K562 (cell line): ENCODE measurements around the gene TNK2.

ENCODE experiments used
- NFYB ChIP-seq: IDR thresholded peaks from 2 replicates; pipeline ENCODE4 v1.6.1; 2011; ENCODE audit warnings: mild to moderate bottlenecking, moderate library complexity; ENCODE audit not compliant: insufficient read length; ENCODE audit errors: extremely low read depth
- NRF1 ChIP-seq, 2 experiments: fragments of 450-650 bp; IDR thresholded peaks in 1 of 2; conservative IDR thresholded peaks in 1 of 2; 2 replicates each; pipeline ENCODE4 v1.6.1; 2014; ENCODE audit warnings: mild to moderate bottlenecking in 2 of 2
- SAP30 ChIP-seq: fragments of 200-600 bp; sonication (generic); IDR thresholded peaks from 2 replicates; pipeline ENCODE4 v1.6.1; 2012; ENCODE audit warnings: borderline replicate concordance, low read depth, mild to moderate bottlenecking, moderate library complexity, low read length, control low read depth, inconsistent platforms; ENCODE audit not compliant: insufficient read depth, poor library complexity, severe bottlenecking
- SMC3 ChIP-seq: conservative IDR thresholded peaks from 2 replicates; pipeline ENCODE4 v1.6.1; 2011; ENCODE audit warnings: low read depth, low read length, improper control_type of control experiment; ENCODE audit not compliant: insufficient read depth
- TRIM24 ChIP-seq, 2 experiments: fragments of 450-650 bp; IDR thresholded peaks; 2 replicates each; pipeline ENCODE4 v1.6.1; 2016
- ZBTB7A ChIP-seq: IDR thresholded peaks from 2 replicates; pipeline ENCODE4 v1.6.1; 2011; ENCODE audit warnings: low read depth, mild to moderate bottlenecking, low read length, moderate library complexity, borderline replicate concordance; ENCODE audit not compliant: control insufficient read depth
- ZNF274 ChIP-seq: IDR thresholded peaks from 2 replicates; pipeline ENCODE4 v1.6.1; 2011; ENCODE audit warnings: low read depth, mild to moderate bottlenecking, low read length, moderate library complexity, borderline replicate concordance
- TF ChIP-seq, protein P1 (sequence below), 3 experiments: IDR thresholded peaks in 2 of 3; conservative IDR thresholded peaks in 1 of 3; 2 replicates each; pipeline ENCODE4 v1.5.1; 2011 to 2012; ENCODE audit warnings: low read length in 3 of 3, mild to moderate bottlenecking in 3 of 3, control low read depth in 2 of 3, improper control_type of control experiment in 1 of 3, inconsistent platforms in 1 of 3, low read depth in 1 of 3, mixed read lengths in 1 of 3, moderate library complexity in 1 of 3; ENCODE audit not compliant: insufficient read depth in 2 of 3
- TF ChIP-seq, protein P2 (sequence below): fragments of 450-650 bp; formaldehyde crosslinking; IDR thresholded peaks from 2 replicates; pipeline ENCODE4 v1.4.0; 2020; ENCODE audit warnings: mild to moderate bottlenecking, mixed read lengths
- TF ChIP-seq, protein P3 (sequence below): sonication (generic); formaldehyde crosslinking; IDR thresholded peaks from 2 replicates; pipeline ENCODE4 v1.9.0; 2022; ENCODE audit warnings: mild to moderate bottlenecking, missing genetic modification reagents
- TF ChIP-seq, protein P4 (sequence below): sonication (generic); formaldehyde crosslinking; IDR thresholded peaks from 2 replicates; pipeline ENCODE4 v1.8.0; 2022; ENCODE audit warnings: mild to moderate bottlenecking, missing genetic modification reagents, borderline replicate concordance

DNA sequence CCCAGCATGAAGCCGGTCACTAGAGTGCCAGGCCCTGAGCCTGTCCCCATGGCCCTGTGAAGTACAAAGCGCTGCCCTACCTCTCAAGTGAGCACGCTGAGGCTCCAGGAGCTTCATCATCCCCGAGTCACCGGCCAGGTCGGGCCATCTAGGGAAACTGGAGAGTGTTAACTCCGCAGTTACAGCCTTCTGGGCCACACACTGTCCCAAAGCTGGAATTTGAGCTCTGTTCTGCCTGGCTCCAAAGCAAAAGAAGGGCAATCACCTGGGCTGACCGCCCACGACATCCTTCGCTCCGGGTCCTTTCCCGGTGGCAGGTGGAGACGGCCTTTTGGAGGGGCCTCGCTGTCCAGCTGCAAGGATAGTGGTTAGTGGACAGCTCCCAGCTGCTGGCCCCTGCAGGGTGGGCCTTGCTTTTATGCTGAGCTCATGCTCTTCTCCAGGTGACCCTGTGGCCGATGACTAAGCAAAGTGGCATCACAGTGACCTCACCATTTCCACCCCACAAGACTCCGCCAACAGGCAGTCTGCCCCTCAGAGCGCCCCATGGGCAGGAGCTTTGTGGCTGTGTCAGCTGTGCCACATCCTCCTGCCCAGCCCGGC, 93.1 kb downstream of the TNK2 start:
- TF ChIP-seq, protein P1, sequence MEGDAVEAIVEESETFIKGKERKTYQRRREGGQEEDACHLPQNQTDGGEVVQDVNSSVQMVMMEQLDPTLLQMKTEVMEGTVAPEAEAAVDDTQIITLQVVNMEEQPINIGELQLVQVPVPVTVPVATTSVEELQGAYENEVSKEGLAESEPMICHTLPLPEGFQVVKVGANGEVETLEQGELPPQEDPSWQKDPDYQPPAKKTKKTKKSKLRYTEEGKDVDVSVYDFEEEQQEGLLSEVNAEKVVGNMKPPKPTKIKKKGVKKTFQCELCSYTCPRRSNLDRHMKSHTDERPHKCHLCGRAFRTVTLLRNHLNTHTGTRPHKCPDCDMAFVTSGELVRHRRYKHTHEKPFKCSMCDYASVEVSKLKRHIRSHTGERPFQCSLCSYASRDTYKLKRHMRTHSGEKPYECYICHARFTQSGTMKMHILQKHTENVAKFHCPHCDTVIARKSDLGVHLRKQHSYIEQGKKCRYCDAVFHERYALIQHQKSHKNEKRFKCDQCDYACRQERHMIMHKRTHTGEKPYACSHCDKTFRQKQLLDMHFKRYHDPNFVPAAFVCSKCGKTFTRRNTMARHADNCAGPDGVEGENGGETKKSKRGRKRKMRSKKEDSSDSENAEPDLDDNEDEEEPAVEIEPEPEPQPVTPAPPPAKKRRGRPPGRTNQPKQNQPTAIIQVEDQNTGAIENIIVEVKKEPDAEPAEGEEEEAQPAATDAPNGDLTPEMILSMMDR (IDR thresholded peaks at IDR 0.05 in 2 of 3, conservative IDR thresholded peaks at IDR 0.05 in 1 of 3; ENCODE audit: insufficient read depth in 2 of 3, low read depth in 1 of 3, low read length in 3 of 3) = no peak
- TF ChIP-seq SAP30 (no peak), SMC3 (no peak), ZBTB7A (peak; percentile 64; the same call in 1 of the 2 replicates), TRIM24 (IDR thresholded peaks at IDR 0.05) (peak in 1 of 2 experiments; percentile 58; a peak in 1 of 4 replicates), NRF1 (conservative IDR thresholded peaks at IDR 0.05 in 1 of 2, IDR thresholded peaks at IDR 0.05 in 1 of 2) (no peak), ZNF274 (no peak), NFYB (no peak)
- TF ChIP-seq, protein P2, sequence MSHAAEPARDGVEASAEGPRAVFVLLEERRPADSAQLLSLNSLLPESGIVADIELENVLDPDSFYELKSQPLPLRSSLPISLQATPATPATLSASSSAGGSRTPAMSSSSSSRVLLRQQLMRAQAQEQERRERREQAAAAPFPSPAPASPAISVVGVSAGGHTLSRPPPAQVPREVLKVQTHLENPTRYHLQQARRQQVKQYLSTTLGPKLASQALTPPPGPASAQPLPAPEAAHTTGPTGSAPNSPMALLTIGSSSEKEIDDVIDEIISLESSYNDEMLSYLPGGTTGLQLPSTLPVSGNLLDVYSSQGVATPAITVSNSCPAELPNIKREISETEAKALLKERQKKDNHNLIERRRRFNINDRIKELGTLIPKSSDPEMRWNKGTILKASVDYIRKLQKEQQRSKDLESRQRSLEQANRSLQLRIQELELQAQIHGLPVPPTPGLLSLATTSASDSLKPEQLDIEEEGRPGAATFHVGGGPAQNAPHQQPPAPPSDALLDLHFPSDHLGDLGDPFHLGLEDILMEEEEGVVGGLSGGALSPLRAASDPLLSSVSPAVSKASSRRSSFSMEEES (CRISPR knock-in tag) = no peak
- TF ChIP-seq, protein P3, sequence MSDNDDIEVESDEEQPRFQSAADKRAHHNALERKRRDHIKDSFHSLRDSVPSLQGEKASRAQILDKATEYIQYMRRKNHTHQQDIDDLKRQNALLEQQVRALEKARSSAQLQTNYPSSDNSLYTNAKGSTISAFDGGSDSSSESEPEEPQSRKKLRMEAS (CRISPR knock-in tag) = no peak
- TF ChIP-seq, protein P4, sequence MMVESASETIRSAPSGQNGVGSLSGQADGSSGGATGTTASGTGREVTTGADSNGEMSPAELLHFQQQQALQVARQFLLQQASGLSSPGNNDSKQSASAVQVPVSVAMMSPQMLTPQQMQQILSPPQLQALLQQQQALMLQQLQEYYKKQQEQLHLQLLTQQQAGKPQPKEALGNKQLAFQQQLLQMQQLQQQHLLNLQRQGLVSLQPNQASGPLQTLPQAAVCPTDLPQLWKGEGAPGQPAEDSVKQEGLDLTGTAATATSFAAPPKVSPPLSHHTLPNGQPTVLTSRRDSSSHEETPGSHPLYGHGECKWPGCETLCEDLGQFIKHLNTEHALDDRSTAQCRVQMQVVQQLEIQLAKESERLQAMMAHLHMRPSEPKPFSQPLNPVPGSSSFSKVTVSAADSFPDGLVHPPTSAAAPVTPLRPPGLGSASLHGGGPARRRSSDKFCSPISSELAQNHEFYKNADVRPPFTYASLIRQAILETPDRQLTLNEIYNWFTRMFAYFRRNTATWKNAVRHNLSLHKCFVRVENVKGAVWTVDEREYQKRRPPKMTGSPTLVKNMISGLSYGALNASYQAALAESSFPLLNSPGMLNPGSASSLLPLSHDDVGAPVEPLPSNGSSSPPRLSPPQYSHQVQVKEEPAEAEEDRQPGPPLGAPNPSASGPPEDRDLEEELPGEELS = no peak
